HG03354 (cell line): ENCODE data around the gene PODNL1.
A peak's percentile ranks its signal among the peaks of the same experiment; 100 is the strongest.
"Not testable (repeated sequence)": the region's sequence is repeated elsewhere in the genome, so short reads cannot be mapped to it uniquely, and the experiment has no call there.

Experiments
- ATAC-seq: cut with Tn5 transposase; IDR thresholded peaks from one replicate; pipeline ENCODE4 v1.9.1; 2021; ENCODE audit warnings: mild to moderate bottlenecking; ENCODE audit not compliant: unreplicated experiment, poor library complexity, severe bottlenecking

The PODNL1 gene

DNA sequence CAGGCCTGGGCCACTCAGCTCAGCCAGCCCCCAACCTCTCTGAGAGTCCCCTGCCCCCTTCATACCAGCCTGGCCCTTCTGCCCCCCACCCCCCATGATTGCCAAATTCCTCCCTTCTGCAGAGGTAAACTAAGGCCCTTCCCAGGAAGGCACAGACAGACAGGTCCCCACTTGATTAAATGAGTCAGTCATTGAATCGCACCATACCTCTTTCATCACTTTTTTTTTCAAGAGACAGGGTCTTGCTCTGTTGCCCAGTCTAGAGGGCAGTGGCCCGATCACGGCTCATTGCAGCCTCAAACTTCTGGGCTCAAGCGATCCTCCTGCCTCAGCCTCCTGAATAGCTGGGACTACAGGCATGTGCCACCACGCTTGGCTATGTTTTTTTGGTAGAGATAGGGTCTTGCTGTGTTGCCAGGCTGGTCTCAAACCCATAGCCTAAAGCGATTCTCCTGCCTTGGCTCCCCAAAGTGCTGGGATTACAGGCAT lies 6.0 kb downstream of the PODNL1 start:
- no peak for ATAC-seq

DNA sequence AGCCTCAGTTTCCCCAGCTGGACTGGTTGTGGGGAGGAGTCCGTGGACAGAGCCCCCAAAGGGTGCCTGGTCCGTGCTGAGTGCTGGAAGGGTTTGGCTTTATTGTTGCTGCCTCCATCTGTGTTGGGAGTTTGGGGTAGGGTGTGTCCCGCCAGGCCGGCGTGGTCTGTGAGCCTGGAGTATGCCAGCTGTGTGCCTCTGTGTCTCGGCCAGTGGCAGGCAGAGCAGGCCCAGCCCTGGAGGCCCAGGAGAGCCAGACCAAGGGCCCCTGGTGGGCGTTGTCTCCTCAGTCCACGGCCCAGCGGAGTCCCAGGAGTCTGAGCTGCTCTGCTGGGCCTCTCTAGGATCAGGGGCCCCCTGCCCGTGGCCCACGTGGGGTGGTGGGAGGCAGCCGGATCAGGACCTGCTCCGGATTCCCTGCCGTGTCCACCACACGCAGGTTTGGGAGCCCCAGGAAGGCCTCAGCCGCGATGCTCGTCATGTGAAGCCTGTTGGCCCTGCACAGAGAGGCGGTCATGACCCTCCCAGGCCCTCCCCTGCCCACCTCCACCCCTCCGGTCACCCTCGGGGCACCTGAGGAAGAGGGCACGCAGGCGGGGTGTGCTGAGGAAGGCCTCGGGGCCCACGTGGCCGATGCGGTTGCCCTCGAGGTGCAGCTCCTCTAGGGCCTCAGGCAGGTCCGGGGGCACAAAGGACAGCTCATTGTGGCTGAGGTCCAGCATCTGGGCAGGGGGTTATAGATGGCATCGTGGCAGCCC lies 6.6 kb downstream of the PODNL1 start:
- ATAC-seq, result no peak

DNA sequence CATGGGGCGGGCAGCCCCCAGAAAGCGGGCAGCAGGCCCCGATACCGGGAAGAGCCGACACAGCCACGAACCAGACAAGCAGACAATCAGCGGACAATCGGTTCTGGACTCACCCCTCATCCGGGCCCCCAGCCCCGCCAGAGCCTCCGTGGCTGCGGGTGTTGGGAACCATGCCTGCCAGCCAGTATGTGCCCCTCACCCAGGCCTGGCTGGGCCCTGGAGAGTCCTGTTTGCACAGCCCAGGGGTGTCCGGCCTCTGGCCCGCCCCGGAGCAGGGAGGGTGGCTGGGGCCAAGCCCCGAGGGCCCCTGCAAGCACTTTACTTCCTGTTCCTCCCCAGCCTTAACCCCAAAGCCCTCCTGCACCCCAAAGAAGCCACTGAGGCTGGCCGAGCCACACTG lies 7.8 kb downstream of the PODNL1 start:
- no peak for ATAC-seq

- ATAC-seq, result no peak
Observed at GRCh38 chr19:13929956-13930355, 8.3 kb downstream of the PODNL1 start.

DNA sequence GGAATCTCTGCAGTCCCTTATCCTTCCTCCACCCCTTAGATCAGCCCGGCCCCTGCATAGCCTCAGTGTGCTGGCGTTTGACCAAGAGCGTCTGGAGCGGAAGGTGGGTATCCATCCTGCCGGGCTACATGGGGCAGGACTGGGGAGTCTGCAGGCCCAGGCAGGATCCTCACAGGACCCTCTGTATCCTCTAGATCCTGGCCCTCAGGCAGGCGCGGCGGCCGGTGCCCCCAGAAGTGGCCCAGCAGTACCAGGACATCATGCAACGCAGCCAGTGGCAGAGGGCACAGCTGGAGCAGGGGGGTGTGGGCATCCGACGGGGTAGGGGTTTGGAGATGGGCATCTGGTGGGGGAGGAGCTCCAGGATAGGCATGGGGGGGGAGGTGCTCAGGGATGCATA lies 8.9 kb downstream of the PODNL1 start:
- ATAC-seq, result no peak

- no peak for ATAC-seq
Observed at GRCh38 chr19:13926715-13927114, 11.5 kb downstream of the PODNL1 start.

GRCh38 chr19:13926010-13926409 lies 12.2 kb downstream of the PODNL1 start:
- no peak for ATAC-seq

- no peak for ATAC-seq
Observed at GRCh38 chr19:13923194-13923987, 14.8 kb downstream of the PODNL1 start.

DNA sequence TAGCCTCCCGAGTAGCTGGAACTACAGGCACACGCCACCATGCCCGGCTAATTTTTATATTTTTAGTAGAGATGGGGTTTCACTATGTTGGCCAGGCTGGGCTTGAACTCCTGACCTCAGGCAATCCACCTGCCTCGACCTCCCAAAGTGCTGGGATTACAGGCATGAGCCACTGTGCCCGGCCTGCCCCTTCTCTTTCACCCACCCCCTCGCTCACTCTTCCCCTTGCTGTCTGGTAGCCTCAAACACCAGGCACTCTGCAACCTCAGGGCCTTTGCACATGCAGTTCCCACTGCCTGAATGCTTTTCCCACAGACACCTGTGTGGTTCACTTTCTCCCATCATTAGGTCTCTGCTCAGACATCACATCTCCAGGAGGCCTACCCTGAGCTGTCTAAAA lies 16.1 kb downstream of the PODNL1 start:
- ATAC-seq, result not testable (repeated sequence)

GRCh38 chr19:13920940-13921747 lies 17.1 kb downstream of the PODNL1 start:
- ATAC-seq, result no peak

GRCh38 chr19:13920524-13920923 lies 17.7 kb downstream of the PODNL1 start:
- no peak for ATAC-seq

GRCh38 chr19:13918726-13919411 lies 19.3 kb downstream of the PODNL1 start:
- ATAC-seq, result no peak

DNA sequence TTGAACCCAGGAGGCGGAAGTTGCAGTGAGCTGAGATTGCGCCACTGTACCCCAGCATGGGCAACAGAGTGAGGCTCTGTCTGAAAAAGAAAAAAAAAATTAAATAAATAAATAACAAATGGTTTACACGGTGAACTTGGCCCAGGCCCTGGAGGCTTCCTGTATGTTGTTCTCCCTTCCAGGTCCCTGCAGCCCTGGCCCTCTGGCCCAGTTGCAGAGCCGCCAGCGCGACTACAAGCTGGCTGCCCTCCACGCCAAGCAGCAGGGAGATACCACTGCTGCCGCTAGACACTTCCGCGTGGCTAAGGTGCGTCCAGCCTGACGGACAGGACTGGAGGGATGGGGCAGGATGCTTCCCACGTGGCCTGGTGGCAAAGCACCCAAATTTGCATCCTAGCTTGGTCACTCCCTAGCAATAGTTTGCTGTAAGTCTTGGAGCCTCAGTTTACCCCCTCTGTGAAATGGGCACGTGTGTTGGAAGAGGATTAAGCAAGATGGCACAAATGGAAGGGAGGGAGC lies 20.3 kb downstream of the PODNL1 start:
- no peak for ATAC-seq

DNA sequence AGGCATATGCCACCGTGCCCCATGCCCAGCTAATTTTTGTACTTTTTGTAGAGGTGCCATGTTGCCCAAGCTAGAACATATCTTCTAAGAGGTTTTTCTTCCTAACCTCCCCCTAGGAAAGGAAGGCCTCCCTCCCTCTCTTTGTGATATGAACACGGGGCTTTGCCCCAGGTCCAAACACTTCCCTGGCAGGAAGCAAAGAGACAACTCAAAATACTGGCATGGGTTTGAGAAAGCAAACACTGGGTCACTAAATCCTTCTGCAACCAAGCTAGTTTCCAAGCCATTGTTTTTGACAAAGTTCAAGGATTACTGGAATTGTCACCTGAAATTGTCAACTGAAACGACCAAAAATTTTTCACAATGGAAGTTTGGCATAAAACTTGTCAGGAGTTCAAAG lies 23.4 kb downstream of the PODNL1 start:
- ATAC-seq, result no peak

DNA sequence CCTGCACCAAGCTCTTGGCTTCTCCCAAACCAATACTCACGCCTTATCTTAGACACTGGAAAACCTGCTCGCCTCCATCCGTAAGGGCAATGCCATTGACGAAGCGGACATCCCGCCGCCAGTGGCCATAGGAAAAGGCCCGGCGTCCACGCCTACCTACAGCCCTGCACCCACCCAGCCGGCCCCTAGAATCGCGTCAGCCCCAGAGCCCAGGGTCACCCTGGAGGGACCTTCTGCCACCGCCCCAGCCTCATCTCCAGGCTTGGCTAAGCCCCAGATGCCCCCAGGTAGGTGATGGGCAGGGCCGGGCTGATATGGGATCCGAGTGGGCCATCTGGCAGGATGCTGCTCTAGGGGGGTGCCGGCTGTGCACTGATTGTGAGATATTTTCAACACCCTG lies 24.9 kb downstream of the PODNL1 start:
- ATAC-seq, result no peak

GRCh38 chr19:13909430-13909829 lies 28.8 kb downstream of the PODNL1 start:
- no peak for ATAC-seq

GRCh38 chr19:13908674-13909073 lies 29.5 kb downstream of the PODNL1 start:
- no peak for ATAC-seq

- no peak for ATAC-seq
Observed at GRCh38 chr19:13906910-13907309, 31.3 kb downstream of the PODNL1 start.

- ATAC-seq, result peak; percentile 21
Observed at GRCh38 chr19:13906521-13906904, 31.7 kb downstream of the PODNL1 start.
